SU-DHL-6 (cell line): ENCODE results near the gene LRRC2.

ENCODE experiments used
- CTCF ChIP-seq: fragments of 200-600 bp; sonication (generic); IDR thresholded peaks from one replicate; pipeline ENCODE4 v1.5.1; 2017; ENCODE audit warnings: antibody characterized with exemption, mild to moderate bottlenecking, low read length, moderate library complexity; ENCODE audit not compliant: insufficient read depth, poor library complexity, severe bottlenecking
- EZH2phosphoT487 ChIP-seq: fragments of 200-600 bp; sonication (generic), shearing (Covaris generic); conservative IDR thresholded peaks from 2 replicates; pipeline ENCODE4 v1.6.1; 2018; ENCODE audit warnings: mild to moderate bottlenecking, antibody characterized with exemption, low read length, moderate library complexity, mixed read lengths

GRCh38 chr3:46489875-46490274 is 76.2 kb downstream of the LRRC2 start:
- TF ChIP-seq CTCF (no peak), EZH2phosphoT487 (no peak)
